Limb (tissue), 2 donors: ENCODE measurements around the gene USP8.
A peak's percentile ranks its signal among the peaks of the same experiment; 100 is the strongest.
"Not testable (repeated sequence)": the region's sequence is repeated elsewhere in the genome, so short reads cannot be mapped to it uniquely, and the experiment has no call there.

ENCODE experiments used
- DNase-seq, 2 donors: peaks; one replicate each; pipeline ENCODE4 v3.0.0-alpha.2; 2016; ENCODE audit errors: extremely low spot score in 2 of 2

USP8 gene

GRCh38 chr15:50424066-50424890, at the start of gene USP8:
TSS of gene USP8 (plus strand) at chr15:50424405. CDS start at chr15:50439074, 14,669 bp downstream.
- DNase-seq: peak; percentile 96 to 98

- no peak for DNase-seq
Measured at GRCh38 chr15:50377867-50378751, 46.1 kb upstream of the USP8 start.

GRCh38 chr15:50378776-50379175, 45.4 kb upstream of the USP8 start:
- DNase-seq: no peak

GRCh38 chr15:50379413-50379812, 44.8 kb upstream of the USP8 start:
- DNase-seq: not testable (repeated sequence)

- no peak for DNase-seq
Measured at GRCh38 chr15:50380089-50380488, 44.1 kb upstream of the USP8 start.

GRCh38 chr15:50381438-50381837, 42.8 kb upstream of the USP8 start:
- DNase-seq: no peak

- not testable (repeated sequence) for DNase-seq
Measured at GRCh38 chr15:50382408-50382807, 41.8 kb upstream of the USP8 start.

GRCh38 chr15:50390554-50391264, 33.5 kb upstream of the USP8 start:
- no peak for DNase-seq

- DNase-seq: not testable (repeated sequence)
Measured at GRCh38 chr15:50391561-50391960, 32.6 kb upstream of the USP8 start.

- DNase-seq: no peak
Measured at GRCh38 chr15:50411870-50412269, 12.3 kb upstream of the USP8 start.

GRCh38 chr15:50414624-50415023, 9.6 kb upstream of the USP8 start:
- DNase-seq: no peak

GRCh38 chr15:50415752-50416404, 8.3 kb upstream of the USP8 start:
- no peak for DNase-seq

GRCh38 chr15:50416890-50417289, 7.3 kb upstream of the USP8 start:
- no peak for DNase-seq

GRCh38 chr15:50418041-50418583, 6.1 kb upstream of the USP8 start:
- DNase-seq: no peak

GRCh38 chr15:50425219-50425618, 1.0 kb downstream of the USP8 start:
- no peak for DNase-seq

GRCh38 chr15:50425678-50426246, 1.6 kb downstream of the USP8 start:
- not testable (repeated sequence) for DNase-seq

- no peak for DNase-seq
Measured at GRCh38 chr15:50426428-50426827, 2.2 kb downstream of the USP8 start.

GRCh38 chr15:50431204-50431603, 7.0 kb downstream of the USP8 start:
- DNase-seq: no peak

GRCh38 chr15:50432230-50432629, 8.0 kb downstream of the USP8 start:
- DNase-seq: no peak

GRCh38 chr15:50435772-50436171, 11.6 kb downstream of the USP8 start:
- no peak for DNase-seq

GRCh38 chr15:50438251-50438650, 14.0 kb downstream of the USP8 start:
- DNase-seq: no peak
